ENCODE results near the gene ALDOC. TPM values are rescaled to one million over a fixed set of nuclear protein-coding genes. Genes with fewer than 3 reads are reported as not detected.

The ALDOC gene
- total and polyA plus RNA-seq, 4 donors = 15.5 to 52.5 (median 30.6) TPM

DNA sequence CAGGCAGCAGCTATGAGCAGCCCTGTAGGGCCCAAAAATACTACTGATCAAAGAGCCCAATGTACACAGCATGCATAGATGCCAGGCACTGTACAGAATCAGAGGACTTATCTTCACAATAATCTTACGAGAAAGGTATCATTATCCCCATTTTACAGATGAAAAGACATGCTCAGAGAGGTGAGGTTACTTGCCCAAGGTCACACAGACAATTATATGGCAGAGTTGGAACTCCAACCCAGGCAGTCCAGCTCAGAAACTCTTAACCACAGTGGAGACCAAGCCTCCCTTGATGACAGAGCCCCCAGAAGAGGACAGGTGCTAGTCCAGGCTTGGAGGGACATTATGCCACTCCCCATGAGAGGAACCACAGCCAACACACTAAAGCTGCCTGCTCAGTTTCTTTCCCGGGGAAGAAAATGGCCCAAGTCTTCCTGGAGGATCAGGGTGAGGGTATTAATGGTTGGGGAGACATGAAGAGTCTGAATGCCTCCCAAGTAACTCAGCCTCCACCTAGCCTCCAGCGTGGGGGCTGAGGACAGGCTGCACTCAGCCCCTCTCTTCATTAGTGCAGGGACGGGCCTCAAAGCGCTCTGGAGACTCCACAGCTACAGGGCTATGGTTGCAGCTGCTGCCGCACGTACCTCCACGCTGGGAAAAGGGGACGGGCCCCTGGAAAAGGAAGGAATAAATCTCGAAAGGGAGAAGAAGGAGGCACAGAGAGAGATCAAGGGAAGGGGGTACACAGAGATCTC lies 25.1 kb downstream of the ALDOC start:
- WGBS, 2 donors = 18 to 22% methylated on average over 10 of the region's 10 CpGs
- Histone ChIP-seq H3K9ac (ENCODE audit: insufficient read depth in 1 of 2, low read length in 2 of 2) (no peak overlapping the region), H3K9me3 (ENCODE audit: control insufficient read depth in 4 of 4, insufficient read depth in 3 of 4, low read length in 3 of 4) (no peaks in the 10 kb centered on the region), H3K36me3 (ENCODE audit: control insufficient read depth in 4 of 4, insufficient read depth in 4 of 4, low read length in 4 of 4) (peaks cover 4 to 29% (median 25%) of the 10 kb centered on the region in 4 donors), H3K4me1 (ENCODE audit: control insufficient read depth in 5 of 5, insufficient read depth in 5 of 5, low read length in 5 of 5) (peaks cover 0 to 12% (median 4%) of the 10 kb centered on the region in 5 donors), H3K27ac (ENCODE audit: low read depth in 1 of 2, low read length in 1 of 2) (no peak overlapping the region), H3K27me3 (ENCODE audit: control insufficient read depth in 3 of 3, insufficient read depth in 3 of 3, low read length in 2 of 3) (no peaks in the 10 kb centered on the region), H3K4me3 (no peak overlapping the region)
- TF ChIP-seq, protein P1, sequence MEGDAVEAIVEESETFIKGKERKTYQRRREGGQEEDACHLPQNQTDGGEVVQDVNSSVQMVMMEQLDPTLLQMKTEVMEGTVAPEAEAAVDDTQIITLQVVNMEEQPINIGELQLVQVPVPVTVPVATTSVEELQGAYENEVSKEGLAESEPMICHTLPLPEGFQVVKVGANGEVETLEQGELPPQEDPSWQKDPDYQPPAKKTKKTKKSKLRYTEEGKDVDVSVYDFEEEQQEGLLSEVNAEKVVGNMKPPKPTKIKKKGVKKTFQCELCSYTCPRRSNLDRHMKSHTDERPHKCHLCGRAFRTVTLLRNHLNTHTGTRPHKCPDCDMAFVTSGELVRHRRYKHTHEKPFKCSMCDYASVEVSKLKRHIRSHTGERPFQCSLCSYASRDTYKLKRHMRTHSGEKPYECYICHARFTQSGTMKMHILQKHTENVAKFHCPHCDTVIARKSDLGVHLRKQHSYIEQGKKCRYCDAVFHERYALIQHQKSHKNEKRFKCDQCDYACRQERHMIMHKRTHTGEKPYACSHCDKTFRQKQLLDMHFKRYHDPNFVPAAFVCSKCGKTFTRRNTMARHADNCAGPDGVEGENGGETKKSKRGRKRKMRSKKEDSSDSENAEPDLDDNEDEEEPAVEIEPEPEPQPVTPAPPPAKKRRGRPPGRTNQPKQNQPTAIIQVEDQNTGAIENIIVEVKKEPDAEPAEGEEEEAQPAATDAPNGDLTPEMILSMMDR (IDR thresholded peaks at IDR 0.05; ENCODE audit: control extremely low read depth, extremely low read depth) = no peak
- ATAC-seq (ENCODE audit: insufficient read depth, low FRiP score) = no peak
- DNase-seq = peak; percentile 39 to 55 (median 39)

DNA sequence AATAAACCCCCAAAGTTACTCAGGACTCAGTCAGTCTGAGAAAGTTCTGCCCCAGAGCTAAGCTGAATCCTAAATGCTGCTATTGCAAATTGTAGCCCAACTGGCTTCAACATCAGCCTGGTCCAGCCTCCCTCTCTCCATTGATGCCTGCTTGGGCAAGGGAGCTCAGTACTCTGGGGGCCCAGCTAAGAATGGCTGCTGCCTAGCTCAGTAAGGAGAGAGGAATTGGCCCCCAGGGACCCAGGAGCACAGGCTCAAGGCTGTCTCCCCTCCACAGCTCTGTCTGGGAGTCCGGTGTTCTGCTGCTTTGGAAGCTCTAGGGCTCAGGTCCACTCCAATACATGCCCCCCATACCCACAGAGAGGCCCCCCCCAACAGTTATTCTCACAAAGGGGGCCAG lies 25.8 kb downstream of the ALDOC start:
- WGBS, 2 donors = 90 to 100% methylated on average over 1 of the region's 1 CpG

DNA sequence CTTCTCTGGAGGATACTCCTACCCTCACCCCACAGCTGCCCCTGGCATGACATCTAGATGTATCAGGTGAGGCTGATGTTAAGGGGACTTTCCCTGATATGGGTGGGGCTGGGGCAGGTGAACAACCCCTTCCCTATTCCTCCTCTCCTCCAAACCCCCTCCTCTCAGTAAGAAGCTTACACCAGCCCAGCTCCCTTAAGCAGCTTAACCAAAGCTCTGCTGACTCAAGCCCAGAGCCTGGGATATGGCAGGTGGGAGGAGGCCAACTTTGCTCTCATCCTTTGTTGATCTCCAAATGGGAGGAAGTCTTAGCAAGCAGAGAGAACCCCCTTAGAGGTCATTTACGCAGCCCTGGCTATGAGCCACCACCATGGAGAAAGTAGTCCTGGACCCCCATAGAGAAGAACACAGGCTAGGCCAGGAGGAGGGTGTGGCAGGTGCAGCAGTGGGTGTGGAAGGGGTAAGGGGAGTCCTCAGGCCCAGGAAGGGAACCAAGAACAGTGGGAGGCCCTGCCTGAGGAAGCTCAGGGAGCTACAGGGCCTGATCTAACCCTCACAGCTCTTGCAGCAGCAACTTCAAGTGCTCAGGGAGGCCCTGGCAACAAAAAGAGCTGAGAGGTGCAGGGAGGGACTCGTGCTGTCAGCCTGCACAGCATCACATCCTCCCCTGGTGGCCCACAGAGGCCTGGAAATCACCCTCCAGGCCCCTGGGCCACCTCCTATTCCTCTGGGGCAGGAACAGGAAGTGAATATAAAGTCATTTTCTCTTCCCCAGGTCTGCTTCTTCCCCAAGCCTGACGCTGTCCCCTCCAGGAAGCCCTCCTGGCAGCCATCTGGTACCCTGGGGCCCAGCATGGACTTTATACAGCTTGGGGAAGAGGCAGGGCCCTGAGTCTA lies 27.2 kb downstream of the ALDOC start:
- Histone ChIP-seq H3K4me3 (no peak overlapping the region), H3K9ac (ENCODE audit: insufficient read depth in 1 of 2, low read length in 2 of 2) (no peak overlapping the region), H3K36me3 (ENCODE audit: control insufficient read depth in 4 of 4, insufficient read depth in 4 of 4, low read length in 4 of 4) (peaks cover 0 to 15% (median 11%) of the 10 kb centered on the region in 4 donors), H3K27me3 (ENCODE audit: control insufficient read depth in 3 of 3, insufficient read depth in 3 of 3, low read length in 2 of 3) (no peaks in the 10 kb centered on the region), H3K4me1 (ENCODE audit: control insufficient read depth in 5 of 5, insufficient read depth in 5 of 5, low read length in 5 of 5) (peaks cover 0 to 12% (median 4%) of the 10 kb centered on the region in 5 donors), H3K27ac (ENCODE audit: low read depth in 1 of 2, low read length in 1 of 2) (no peak overlapping the region), H3K9me3 (ENCODE audit: control insufficient read depth in 4 of 4, insufficient read depth in 3 of 4, low read length in 3 of 4) (no peaks in the 10 kb centered on the region)
- ATAC-seq (ENCODE audit: insufficient read depth, low FRiP score) = no peak
- TF ChIP-seq, protein P1 (IDR thresholded peaks at IDR 0.05; ENCODE audit: control extremely low read depth, extremely low read depth) = no peak
- no peak for DNase-seq
- 61 to 75% methylated on average over 3 of the region's 3 CpGs for WGBS, 2 donors

More for the DNA sequence above, 25.8 kb downstream of the ALDOC start:
- H3K4me3 ChIP-seq = no peak overlapping the region
- ATAC-seq (ENCODE audit: insufficient read depth, low FRiP score) = no peak
- peaks cover under 1 to 24% (median 19%) of the 10 kb centered on the region in 4 donors for H3K36me3 ChIP-seq (ENCODE audit: control insufficient read depth in 4 of 4, insufficient read depth in 4 of 4, low read length in 4 of 4)
- no peak overlapping the region for H3K27ac ChIP-seq (ENCODE audit: low read depth in 1 of 2, low read length in 1 of 2)
- no peak for DNase-seq
- H3K27me3 ChIP-seq (ENCODE audit: control insufficient read depth in 3 of 3, insufficient read depth in 3 of 3, low read length in 2 of 3) = no peaks in the 10 kb centered on the region
- peaks cover 0 to 12% (median 4%) of the 10 kb centered on the region in 5 donors for H3K4me1 ChIP-seq (ENCODE audit: control insufficient read depth in 5 of 5, insufficient read depth in 5 of 5, low read length in 5 of 5)
- H3K9ac ChIP-seq (ENCODE audit: insufficient read depth in 1 of 2, low read length in 2 of 2) = no peak overlapping the region
- no peaks in the 10 kb centered on the region for H3K9me3 ChIP-seq (ENCODE audit: control insufficient read depth in 4 of 4, insufficient read depth in 3 of 4, low read length in 3 of 4)
- TF ChIP-seq, protein P1 (IDR thresholded peaks at IDR 0.05; ENCODE audit: control extremely low read depth, extremely low read depth) = no peak
